ENCODE data around the gene MGP. TPM values are rescaled to one million over a fixed set of nuclear protein-coding genes. Genes with fewer than 3 reads are reported as not detected.

MGP gene
- total RNA-seq, 4 donors from 2014 or later: 136 to 2,566 (median 1,232) TPM

GRCh38 chr12:14886271-14886670, 617 bp upstream of the MGP start:
- DNase-seq: no peak
- H3K36me3 ChIP-seq: no peaks in the 10 kb centered on the region
- H3K4me1 ChIP-seq: no peaks in the 10 kb centered on the region
- no peaks in the 10 kb centered on the region for H3K27me3 ChIP-seq
- intact Hi-C loops (cut with DNase I; ENCODE audit: low total_unique reads): no loop called here
- no peak for TF ChIP-seq POLR2A (IDR thresholded peaks at IDR 0.05)
- H3K27ac ChIP-seq: peak overlapping the region; percentile 85 to 95
- H3K9me3 ChIP-seq: no peaks in the 10 kb centered on the region
- peak overlapping the region; percentile 37 to 55 for H3K4me3 ChIP-seq

- intact Hi-C loops (cut with DNase I; ENCODE audit: low total_unique reads): no loop called here
- TF ChIP-seq POLR2A (IDR thresholded peaks at IDR 0.05): peak; percentile 39 to 55
- TF ChIP-seq CTCF (IDR thresholded peaks at IDR 0.05): no peak
- no peaks in the 10 kb centered on the region for H3K4me1 ChIP-seq
Observed at GRCh38 chr12:14884458-14884878, 1.2 kb downstream of the MGP start.

GRCh38 chr12:14883686-14884085, 2.0 kb downstream of the MGP start:
- H3K9me3 ChIP-seq: no peaks in the 10 kb centered on the region
- H3K4me3 ChIP-seq: peak overlapping the region; percentile 37 to 55
- peak overlapping the region; percentile 85 to 95 for H3K27ac ChIP-seq
- TF ChIP-seq POLR2A (IDR thresholded peaks at IDR 0.05) (no peak), CTCF (IDR thresholded peaks at IDR 0.05) (no peak)
- intact Hi-C loops (cut with DNase I; ENCODE audit: low total_unique reads): no loop called here
- no peak for DNase-seq
- no peaks in the 10 kb centered on the region for H3K36me3 ChIP-seq
- H3K4me1 ChIP-seq: no peaks in the 10 kb centered on the region
- no peaks in the 10 kb centered on the region for H3K27me3 ChIP-seq

More at GRCh38 chr12:14884458-14884878, 1.2 kb downstream of the MGP start:
- Histone ChIP-seq H3K27ac (peak overlapping the region; percentile 85 to 95), H3K9me3 (no peaks in the 10 kb centered on the region), H3K4me3 (peak overlapping the region; percentile 37 to 55), H3K27me3 (no peaks in the 10 kb centered on the region), H3K36me3 (no peaks in the 10 kb centered on the region)
- DNase-seq: peak; percentile 81 to 89

GRCh38 chr12:14880890-14881453, 4.7 kb downstream of the MGP start:
- no peak overlapping the region for H3K27ac ChIP-seq
- no peak overlapping the region for H3K4me3 ChIP-seq
- intact Hi-C loops (cut with DNase I; ENCODE audit: low total_unique reads): no loop called here
- no peaks in the 10 kb centered on the region for H3K27me3 ChIP-seq
- DNase-seq: no peak
- H3K9me3 ChIP-seq: no peaks in the 10 kb centered on the region
- no peak for TF ChIP-seq POLR2A (IDR thresholded peaks at IDR 0.05)
- no peak for TF ChIP-seq CTCF (IDR thresholded peaks at IDR 0.05)
- H3K36me3 ChIP-seq: no peaks in the 10 kb centered on the region
- no peaks in the 10 kb centered on the region for H3K4me1 ChIP-seq

- no peaks in the 10 kb centered on the region for H3K36me3 ChIP-seq
- H3K27ac ChIP-seq: no peak overlapping the region
- intact Hi-C loops (cut with DNase I; ENCODE audit: low total_unique reads): no loop called here
Observed at GRCh38 chr12:14879222-14879933, 6.3 kb downstream of the MGP start.

More at GRCh38 chr12:14879222-14879933, 6.3 kb downstream of the MGP start:
- Histone ChIP-seq H3K9me3 (no peaks in the 10 kb centered on the region), H3K27me3 (no peaks in the 10 kb centered on the region), H3K4me3 (no peak overlapping the region), H3K4me1 (no peaks in the 10 kb centered on the region)
- DNase-seq: no peak
- TF ChIP-seq POLR2A (IDR thresholded peaks at IDR 0.05) (no peak), CTCF (IDR thresholded peaks at IDR 0.05) (no peak)
